Fibroblast of pulmonary artery (primary cell): ENCODE measurements around the gene ANXA2R.
A peak's percentile ranks its signal among the peaks of the same experiment; 100 is the strongest.
"Not testable (repeated sequence)": the region's sequence is repeated elsewhere in the genome, so short reads cannot be mapped to it uniquely, and the experiment has no call there.

Experiments used
- DNase-seq: peaks from one replicate; pipeline ENCODE4 v3.0.0-alpha.2; 2010; ENCODE audit warnings: low read depth
- H3K4me3 ChIP-seq: replicated peaks from 2 replicates; pipeline ENCODE4 v1.5.1; 2011; ENCODE audit warnings: low read depth, mild to moderate bottlenecking, control low read depth, low read length, moderate library complexity
- CTCF ChIP-seq: IDR thresholded peaks from 2 replicates; pipeline ENCODE4 v1.5.1; 2011; ENCODE audit warnings: mild to moderate bottlenecking, control low read depth, low read length, inconsistent platforms; ENCODE audit errors: missing control alignments

Gene ANXA2R

GRCh38 chr5:43040287-43041098 is at the start of gene ANXA2R:
Gene ANXA2R, minus strand, starts transcription at chr5:43040319. Its CDS starts 273 bp downstream, at chr5:43040046.
- peak; percentile 81 for TF ChIP-seq CTCF
- peak; percentile 97 for DNase-seq

GRCh38 chr5:43086118-43086908 is 46.2 kb upstream of the ANXA2R start:
- not testable (repeated sequence) for H3K4me3 ChIP-seq, DNase-seq

More at GRCh38 chr5:43040287-43041098, at the start of gene ANXA2R:
- peak within 1 kb of the TSS; percentile 71 for H3K4me3 ChIP-seq

- no peak for TF ChIP-seq CTCF
- no peak for DNase-seq
- H3K4me3 ChIP-seq: no peak overlapping the region
Measured at GRCh38 chr5:43085453-43085852, 45.3 kb upstream of the ANXA2R start.

- not testable (repeated sequence) for H3K4me3 ChIP-seq, DNase-seq
Measured at GRCh38 chr5:43084468-43084867, 44.3 kb upstream of the ANXA2R start.

GRCh38 chr5:43081345-43081744 is 41.2 kb upstream of the ANXA2R start:
- not testable (repeated sequence) for H3K4me3 ChIP-seq, DNase-seq

GRCh38 chr5:43078956-43079355 is 38.8 kb upstream of the ANXA2R start:
- no peak overlapping the region for H3K4me3 ChIP-seq
- TF ChIP-seq CTCF: no peak
- DNase-seq: peak; percentile 87

GRCh38 chr5:43077446-43078191 is 37.5 kb upstream of the ANXA2R start:
- not testable (repeated sequence) for DNase-seq, H3K4me3 ChIP-seq

GRCh38 chr5:43075319-43076293 is 35.5 kb upstream of the ANXA2R start:
- no peak for TF ChIP-seq CTCF
- peak; percentile 57 for DNase-seq
- H3K4me3 ChIP-seq: peak overlapping the region; percentile 11
